Activated gamma-delta T cell treated with anti-CD3 and anti-CD28 coated beads, Interleukin-2, amount 50 U/mL, for 16 hours (primary cell): ENCODE data around the gene CRACR2A.

Source experiments
- DNase-seq: peaks from one replicate; pipeline ENCODE4 v3.0.0-alpha.2; 2020; ENCODE audit warnings: low read depth

Gene CRACR2A

DNA sequence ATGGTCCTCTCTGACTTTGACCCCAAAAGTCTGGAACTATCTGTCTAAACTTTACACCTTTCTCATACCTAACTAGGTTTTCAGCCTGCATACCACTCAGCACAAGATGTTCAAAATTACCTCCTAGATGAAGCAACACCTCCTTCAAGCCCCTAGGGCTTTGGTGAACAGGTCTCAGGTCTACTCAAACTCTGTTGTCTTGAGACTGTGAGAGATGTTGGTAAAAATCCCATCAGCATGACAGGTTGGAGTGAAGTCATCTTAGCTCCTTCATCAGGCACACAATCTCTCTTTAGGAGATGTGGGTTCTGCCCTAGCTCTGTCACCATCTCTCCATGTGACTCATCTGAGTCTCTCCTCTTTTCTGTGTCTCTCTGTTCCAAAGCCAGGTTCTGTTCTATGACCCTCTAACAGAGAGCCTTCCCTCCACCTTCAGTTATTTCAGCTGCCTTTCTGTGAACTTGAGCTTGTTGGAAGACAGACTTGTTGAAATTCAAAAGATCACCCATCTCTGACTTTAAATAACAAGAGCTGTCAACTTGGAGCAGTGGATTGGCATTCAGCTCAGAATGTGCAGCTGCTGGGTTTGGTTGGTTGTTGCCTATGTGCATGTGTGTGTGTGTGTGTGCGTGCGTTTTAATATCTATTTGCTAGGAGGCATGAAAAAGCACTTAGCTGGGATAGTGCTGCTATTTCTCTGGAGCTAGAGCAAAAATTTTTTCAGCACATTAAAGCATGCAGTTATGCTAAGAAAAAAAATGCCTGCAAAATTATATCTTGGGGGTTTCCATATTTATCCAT is 130.7 kb downstream of the CRACR2A start:
- no peak for DNase-seq

DNA sequence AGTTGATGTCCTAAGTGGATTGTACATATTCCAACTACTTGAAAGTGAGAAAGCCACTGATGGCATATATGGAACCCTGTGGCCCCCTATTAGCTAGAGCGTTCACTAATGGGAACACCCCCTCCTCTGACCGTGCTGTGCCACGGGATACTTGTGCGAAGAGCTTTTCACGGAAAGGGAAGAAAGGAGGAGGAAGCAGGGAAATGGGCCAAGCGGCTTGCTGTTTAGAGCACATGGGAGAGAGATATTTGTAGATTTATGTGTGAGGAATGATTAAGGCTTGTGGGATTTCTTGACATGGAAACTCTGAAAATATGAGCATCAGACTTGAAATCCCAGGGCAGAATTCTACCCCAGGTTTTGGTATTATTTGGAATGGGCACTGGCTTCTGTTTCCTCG is 132.1 kb downstream of the CRACR2A start:
- no peak for DNase-seq

DNA sequence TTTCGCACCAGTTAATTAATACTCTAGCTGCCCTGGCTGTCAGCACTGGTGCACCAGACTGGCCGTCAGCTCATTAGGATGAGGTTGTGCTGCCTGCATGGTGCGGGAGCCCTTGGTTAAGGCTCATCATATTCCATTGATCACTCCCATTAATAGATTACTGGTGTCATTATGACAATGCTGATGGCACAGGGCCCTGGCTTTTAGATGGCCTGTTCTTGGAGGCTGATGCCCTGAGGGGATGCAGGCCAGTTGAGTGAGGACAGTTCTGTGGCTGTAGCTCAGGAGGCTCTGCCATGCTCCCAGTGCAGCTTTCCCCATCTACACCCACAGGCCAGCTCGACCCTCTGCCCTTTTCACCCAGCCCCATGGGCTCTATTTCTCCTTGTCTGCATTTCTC is 135.3 kb downstream of the CRACR2A start:
- DNase-seq, result no peak

DNA sequence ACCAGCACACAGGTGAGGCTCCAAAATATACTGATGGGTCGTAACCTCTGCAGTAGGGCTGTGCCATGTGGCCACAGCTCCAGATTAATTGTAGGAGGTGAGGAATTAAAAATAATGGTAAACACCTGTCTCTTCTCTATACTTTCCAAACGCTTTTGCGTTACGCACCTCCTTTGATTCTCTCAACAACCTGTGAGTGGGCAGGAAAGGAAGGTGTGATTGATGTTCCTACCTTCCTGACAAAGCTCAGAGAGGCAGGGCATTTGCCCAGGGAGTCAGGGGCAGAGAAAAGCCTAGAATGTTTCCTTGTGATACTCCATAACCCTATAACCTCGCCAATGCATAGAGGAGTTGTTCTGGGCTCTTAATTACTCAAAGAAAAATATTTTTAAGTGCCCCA is 137.0 kb downstream of the CRACR2A start:
- DNase-seq, result no peak

- no peak for DNase-seq
These were observed 138.0 kb downstream of the CRACR2A start for GRCh38 chr12:3614806-3615466.

DNA sequence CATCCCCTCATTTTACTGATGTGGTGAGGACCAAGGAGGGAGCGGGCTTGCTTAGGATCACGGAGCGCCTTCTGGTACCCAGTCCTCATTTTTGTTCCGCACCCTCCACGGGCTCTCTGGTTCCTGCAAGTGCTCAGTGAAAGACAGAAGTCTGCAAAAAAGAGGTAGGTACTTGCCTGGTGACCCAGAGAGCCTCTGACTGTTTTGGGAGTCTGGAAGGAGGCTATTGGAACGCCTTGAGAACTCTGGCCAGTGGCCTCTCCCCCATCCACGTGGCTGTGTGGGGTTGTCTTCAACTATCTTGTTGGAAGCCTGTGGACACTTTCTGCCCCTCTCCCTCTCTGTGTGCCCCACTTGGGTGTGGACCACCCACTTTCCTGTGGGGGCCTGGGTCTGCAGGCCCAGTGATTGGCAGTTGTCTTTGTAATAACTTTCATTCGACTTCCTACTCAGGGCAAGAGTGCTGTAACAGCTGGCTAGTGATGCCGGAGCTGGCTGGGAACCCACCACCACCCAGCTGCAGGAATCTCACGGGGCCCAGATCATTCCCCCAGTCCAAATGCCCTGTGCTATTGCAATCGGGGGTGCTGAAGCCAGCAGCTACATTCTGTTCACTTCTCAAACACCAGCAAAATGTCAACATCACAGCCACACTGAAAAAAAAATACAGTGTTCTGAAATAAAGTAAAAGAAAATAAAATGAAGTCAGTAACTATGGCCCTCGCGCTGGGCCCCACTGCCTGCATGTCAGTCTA is 139.1 kb downstream of the CRACR2A start:
- no peak for DNase-seq

DNA sequence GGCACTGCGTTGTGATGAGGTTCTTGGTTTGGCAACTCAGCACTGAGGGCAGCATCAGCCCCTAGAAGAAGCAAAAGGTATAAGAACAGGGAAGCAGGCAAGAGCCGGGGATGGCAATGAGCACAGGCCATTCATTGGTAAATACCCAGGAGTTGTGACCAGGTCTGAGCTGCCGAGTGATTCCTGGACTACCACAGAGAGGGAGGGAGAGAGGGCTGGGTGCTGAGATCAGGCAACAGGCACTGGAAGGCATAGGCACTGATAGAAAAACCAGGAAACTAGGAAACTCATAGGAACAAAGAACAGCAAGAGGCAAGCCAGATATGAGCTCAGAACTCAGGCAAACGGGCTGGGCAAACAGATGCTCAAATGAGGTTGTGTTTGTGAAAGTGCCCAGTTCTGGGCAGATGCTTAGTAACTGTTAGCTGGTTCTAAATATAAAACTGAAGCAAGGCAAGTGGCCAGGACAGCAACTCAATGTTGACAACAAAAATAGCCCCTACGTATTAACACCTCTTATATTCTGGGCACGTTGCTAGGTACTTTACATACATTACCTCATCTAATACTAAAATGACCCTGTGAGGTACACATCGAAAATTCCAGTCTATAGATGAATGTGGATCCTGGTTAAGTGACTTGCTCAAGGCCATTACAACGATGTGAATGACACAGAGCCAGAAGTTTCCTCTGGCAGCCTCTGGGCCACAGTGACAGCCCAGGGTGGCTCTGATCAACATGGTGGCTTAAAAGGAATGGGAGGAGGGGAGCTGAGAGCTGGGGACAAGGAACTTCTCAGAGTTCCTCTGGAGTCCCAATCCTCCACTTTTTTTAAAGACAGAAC is 140.8 kb downstream of the CRACR2A start:
- DNase-seq, result no peak

GRCh38 chr12:3607821-3608220 is 145.1 kb downstream of the CRACR2A start:
- no peak for DNase-seq

- no peak for DNase-seq
These were observed 145.7 kb downstream of the CRACR2A start for GRCh38 chr12:3607039-3607720.

DNA sequence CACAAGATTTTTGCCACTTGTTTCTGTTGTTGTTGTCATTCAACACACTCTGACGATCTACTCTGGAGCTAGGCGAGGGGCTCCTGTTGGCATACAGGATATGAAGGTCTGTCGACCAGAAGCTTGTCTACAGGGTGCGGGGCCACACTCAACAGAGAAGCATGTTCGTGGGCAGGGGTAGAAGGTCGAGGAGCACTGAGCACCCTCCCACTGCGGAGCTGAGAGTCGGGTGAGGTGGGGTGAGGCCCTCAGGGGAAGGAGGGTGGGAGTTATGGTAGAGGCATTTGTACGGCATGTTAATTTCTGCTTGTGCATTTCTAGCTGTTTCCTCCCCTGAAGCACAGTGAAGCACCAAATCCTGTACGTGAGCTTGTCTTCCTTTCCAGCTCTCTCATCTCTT is 146.8 kb downstream of the CRACR2A start:
- no peak for DNase-seq

GRCh38 chr12:3605692-3606091 is 147.2 kb downstream of the CRACR2A start:
- DNase-seq, result no peak

GRCh38 chr12:3604748-3605586 is 147.9 kb downstream of the CRACR2A start:
- no peak for DNase-seq

GRCh38 chr12:3604286-3604685 is 148.6 kb downstream of the CRACR2A start:
- no peak for DNase-seq

- no peak for DNase-seq
These were observed 149.3 kb downstream of the CRACR2A start for GRCh38 chr12:3603576-3603975.

- no peak for DNase-seq
These were observed 150.4 kb downstream of the CRACR2A start for GRCh38 chr12:3602488-3602887.

DNA sequence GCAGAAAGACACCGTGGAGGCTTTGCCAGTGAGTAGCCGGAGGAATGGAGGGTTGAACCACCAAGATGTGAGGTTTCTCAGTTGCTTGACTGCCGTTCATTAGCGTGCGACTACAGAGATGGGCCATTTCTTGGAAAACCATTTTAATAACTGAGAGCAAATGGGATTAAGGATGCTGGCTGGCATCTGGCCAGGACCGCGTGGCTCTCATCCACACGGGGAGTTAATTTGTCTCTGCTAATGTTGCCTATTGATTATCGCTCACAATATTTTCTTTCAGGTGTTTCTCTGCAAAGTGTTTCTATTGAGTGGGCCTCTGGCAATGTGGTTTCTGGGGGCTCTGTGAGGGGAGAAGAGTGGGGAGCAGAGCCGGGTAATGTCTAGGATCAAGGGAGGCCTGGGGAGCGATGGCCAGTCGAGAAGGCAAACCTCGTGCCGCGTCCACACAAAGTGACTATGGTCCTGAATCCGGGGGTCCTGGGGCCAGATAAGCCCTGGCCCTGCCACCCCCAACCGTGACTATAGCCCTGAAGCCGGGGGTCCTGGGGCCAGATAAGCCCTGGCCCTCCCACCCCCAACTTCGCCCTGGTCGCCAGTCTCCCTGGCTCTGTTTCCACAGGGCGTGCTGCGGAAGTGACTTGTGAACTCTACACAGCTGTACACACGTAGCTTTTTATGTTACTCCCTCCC is 151.3 kb downstream of the CRACR2A start:
- DNase-seq, result no peak

- DNase-seq, result no peak
These were observed 152.0 kb downstream of the CRACR2A start for GRCh38 chr12:3600951-3601350.

GRCh38 chr12:3600039-3600720 is 152.7 kb downstream of the CRACR2A start:
- no peak for DNase-seq
